Smooth muscle cell of bladder (primary cell): ENCODE data around the gene IGF2BP3. TPM values are rescaled to one million over a fixed set of nuclear protein-coding genes. Genes with fewer than 3 reads are reported as not detected.

ENCODE experiments used
- total RNA-seq: library from RNA; depleted of rRNA; stranded (reverse); fragments of >200 nt; gene quantifications from 2 replicates; pipeline ENCODE4 v1.2.3, GENCODE V29; 2014

IGF2BP3 gene
- 8.4 and 12.8 TPM in 2 replicates for total RNA-seq

GRCh38 chr7:23470330-23471105, at the start of gene IGF2BP3:
Gene IGF2BP3, minus strand, starts transcription at chr7:23470491. Its CDS starts 381 bp downstream, at chr7:23470110.

GRCh38 chr7:23298885-23299769, 171.2 kb downstream of the IGF2BP3 start, which contains the start of gene MALSU1:
Gene MALSU1, plus strand, starts transcription at chr7:23299339. Its CDS starts 14 bp downstream, at chr7:23299353.

Other genes with a start within 250 kb of the IGF2BP3 start
- 58.6 and 163 TPM in 2 replicates for gene GPNMB, start 223.7 kb downstream of the IGF2BP3 start, total RNA-seq
- gene MALSU1, start 171.2 kb downstream of the IGF2BP3 start, total RNA-seq, result 76.7 and 87.2 TPM in 2 replicates
- 20.3 and 25.8 TPM in 2 replicates for gene TRA2A, start 61.5 kb upstream of the IGF2BP3 start, total RNA-seq
- gene CCDC126, start 126.9 kb upstream of the IGF2BP3 start, total RNA-seq, result 9.2 and 10.7 TPM in 2 replicates
- 0.65 and 1.7 TPM in 2 replicates for gene FAM221A, start 209.7 kb upstream of the IGF2BP3 start, total RNA-seq
- under 0.01 TPM in 1 of 2 replicates, not detected in the other for gene STK31, start 239.7 kb upstream of the IGF2BP3 start, total RNA-seq